H1 (cell line): ENCODE results near the gene MAPK8. TPM values are rescaled to one million over a fixed set of nuclear protein-coding genes. Genes with fewer than 3 reads are reported as not detected.

ENCODE experiments used
- CTCF ChIA-PET: fragments of 300-600 bp; sonication (Branson Sonifier 250); formaldehyde crosslinking; loops from one replicate; lab custom pipeline; 2021; ENCODE audit not compliant: partially characterized antibody; lab: Charles Lee
- POLR2A ChIA-PET: fragments of 300-600 bp; sonication (Branson Sonifier 250); formaldehyde crosslinking; loops from one replicate; lab custom pipeline; 2021; ENCODE audit warnings: inconsistent platforms; ENCODE audit not compliant: partially characterized antibody; lab: Charles Lee
- DNase-seq, 2 experiments: peaks; one replicate each; pipeline versions ENCODE4 v3.0.0 to v3.0.0-alpha.2; 2010 to 2022; ENCODE audit warnings: low spot score in 2 of 2, low read depth in 1 of 2, mixed read lengths in 1 of 2
- FAIRE-seq: peaks from 2 replicates; lab custom pipeline; 2011; peaks lifted over from hg19 to GRCh38; lab: Jason Lieb, UNC
- H2AFZ ChIP-seq: 2 replicates; pipeline ENCODE4 v1.8.1; 2012; ENCODE audit warnings: low read length, inconsistent platforms
- H2AK5ac ChIP-seq: 2 replicates; pipeline ENCODE4 v1.6.1; 2013; ENCODE audit warnings: low read depth, low read length
- H2BK120ac ChIP-seq: replicated peaks from 2 replicates; pipeline ENCODE3; 2013; ENCODE audit warnings: low read depth, low read length, inconsistent platforms
- H2BK12ac ChIP-seq: 2 replicates; pipeline ENCODE4 v1.6.1; 2013; ENCODE audit warnings: low read depth, low read length
- H2BK15ac ChIP-seq: 2 replicates; pipeline ENCODE4 v1.6.1; 2013; ENCODE audit warnings: low read length
- H2BK20ac ChIP-seq: 2 replicates; pipeline ENCODE4 v1.6.1; 2013; ENCODE audit warnings: low read length
- H2BK5ac ChIP-seq: 2 replicates; pipeline ENCODE4 v1.6.1; 2013; ENCODE audit warnings: low read depth, low read length
- H3K14ac ChIP-seq: 2 replicates; pipeline ENCODE4 v1.6.1; 2013; ENCODE audit warnings: inconsistent platforms; ENCODE audit not compliant: insufficient read length
- H3K18ac ChIP-seq: 2 replicates; pipeline ENCODE4 v1.6.1; 2013; ENCODE audit warnings: low read length; ENCODE audit errors: extremely low read depth
- H3K23ac ChIP-seq: 2 replicates; pipeline ENCODE4 v1.6.1; 2013; ENCODE audit warnings: inconsistent platforms; ENCODE audit not compliant: insufficient read length
- H3K23me2 ChIP-seq: 2 replicates; pipeline ENCODE4 v1.6.1; 2013; ENCODE audit warnings: low read depth, low read length
- H3K27ac ChIP-seq: 2 replicates; pipeline ENCODE4 v1.6.1; 2011; ENCODE audit warnings: low read depth, low read length, inconsistent platforms
- H3K27me3 ChIP-seq, 4 experiments: replicated peaks in 1 of 4; 1 replicate in 1 of 4; 2 replicates in 3 of 4; pipeline versions ENCODE4 v1.6.1 to v1.8.1; 2011 to 2013; ENCODE audit warnings: low read length in 3 of 4, mild to moderate bottlenecking in 3 of 4, inconsistent platforms in 2 of 4, mixed read lengths in 2 of 4, moderate library complexity in 1 of 4; ENCODE audit not compliant: control insufficient read depth in 3 of 4, insufficient read depth in 3 of 4; ENCODE audit errors: extremely low read depth in 1 of 4
- H3K36me3 ChIP-seq, 4 experiments: 2 replicates each; pipeline versions ENCODE4 v1.6.1 to v1.8.1; 2011 to 2013; ENCODE audit warnings: mild to moderate bottlenecking in 4 of 4, low read length in 3 of 4, moderate library complexity in 2 of 4, control low read depth in 1 of 4, inconsistent platforms in 1 of 4; ENCODE audit not compliant: insufficient read depth in 4 of 4, control insufficient read depth in 2 of 4
- H3K4ac ChIP-seq: replicated peaks from 2 replicates; pipeline ENCODE3; 2013; ENCODE audit warnings: low read length, low read depth, mixed read lengths, inconsistent platforms; ENCODE audit not compliant: insufficient read length
- H3K4me1 ChIP-seq, 4 experiments: replicated peaks in 1 of 4; 1 replicate in 1 of 4; 2 replicates in 3 of 4; pipeline versions ENCODE4 v1.6.1 to v1.8.1; 2011 to 2013; ENCODE audit warnings: low read length in 3 of 4, inconsistent platforms in 2 of 4, mixed read lengths in 1 of 4; ENCODE audit not compliant: insufficient read depth in 4 of 4, control insufficient read depth in 3 of 4
- H3K4me2 ChIP-seq, 2 experiments: 2 replicates each; pipeline versions ENCODE4 v1.6.1 to v1.8.1; 2011 to 2013; ENCODE audit warnings: low read depth in 2 of 2, low read length in 2 of 2, control low read depth in 1 of 2, inconsistent platforms in 1 of 2, mild to moderate bottlenecking in 1 of 2; ENCODE audit not compliant: insufficient read depth in 1 of 2
- H3K4me3 ChIP-seq, 4 experiments: fragments of 200-600, 300-600 bp in 1 of 4; sonication (generic), shearing (Covaris generic), sonication (Bioruptor Twin) in 1 of 4; 2 replicates each; pipeline versions ENCODE4 v1.5.1 to v1.8.1; 2011 to 2016; ENCODE audit warnings: low read length in 4 of 4, low read depth in 3 of 4, control low read depth in 2 of 4, inconsistent platforms in 2 of 4, mild to moderate bottlenecking in 2 of 4, mixed read lengths in 1 of 4, moderate library complexity in 1 of 4; ENCODE audit not compliant: insufficient read depth in 2 of 4; ENCODE audit errors: extremely low read depth in 1 of 4
- H3K56ac ChIP-seq: replicated peaks from 2 replicates; pipeline ENCODE3; 2013; ENCODE audit warnings: low read depth, mild to moderate bottlenecking, mixed read lengths, low read length, inconsistent platforms; ENCODE audit not compliant: insufficient read length
- H3K79me1 ChIP-seq: 2 replicates; pipeline ENCODE4 v1.6.1; 2013; ENCODE audit warnings: low read depth, low read length, control low read depth
- H3K79me2 ChIP-seq, 2 experiments: 2 replicates each; pipeline versions ENCODE4 v1.6.1 to v1.8.1; 2012 to 2013; ENCODE audit warnings: low read length in 2 of 2, mild to moderate bottlenecking in 2 of 2, inconsistent platforms in 1 of 2; ENCODE audit not compliant: insufficient read depth in 2 of 2, control insufficient read depth in 1 of 2
- H3K9ac ChIP-seq, 4 experiments: replicated peaks in 1 of 4; 1 replicate in 1 of 4; 2 replicates in 3 of 4; pipeline versions ENCODE4 v1.6.1 to v1.8.1; 2011 to 2013; ENCODE audit warnings: low read depth in 3 of 4, low read length in 3 of 4, control low read depth in 2 of 4, mild to moderate bottlenecking in 2 of 4, moderate library complexity in 2 of 4, inconsistent platforms in 1 of 4; ENCODE audit errors: extremely low read depth in 1 of 4
- H3K9me3 ChIP-seq, 2 experiments: 2 replicates each; pipeline versions ENCODE4 v1.6.1 to v1.8.1; 2012 to 2013; ENCODE audit warnings: mild to moderate bottlenecking in 2 of 2, moderate library complexity in 2 of 2, control low read depth in 1 of 2, inconsistent platforms in 1 of 2, low read depth in 1 of 2, low read length in 1 of 2, mixed read lengths in 1 of 2; ENCODE audit not compliant: insufficient read depth in 2 of 2
- H4K20me1 ChIP-seq, 2 experiments: replicated peaks in 1 of 2; 2 replicates each; pipeline versions ENCODE3 to v1.8.1; 2011 to 2013; ENCODE audit warnings: inconsistent platforms in 2 of 2, low read length in 2 of 2, mild to moderate bottlenecking in 1 of 2; ENCODE audit not compliant: insufficient read depth in 2 of 2, control insufficient read depth in 1 of 2
- H4K5ac ChIP-seq: 2 replicates; pipeline ENCODE4 v1.6.1; 2013; ENCODE audit warnings: low read length, low read depth, mixed read lengths, inconsistent platforms; ENCODE audit not compliant: insufficient read length
- H4K8ac ChIP-seq: 2 replicates; pipeline ENCODE4 v1.8.0; 2013; ENCODE audit warnings: mild to moderate bottlenecking, moderate library complexity, low read length, inconsistent platforms; ENCODE audit not compliant: insufficient read depth; ENCODE audit errors: extremely low read depth
- H4K91ac ChIP-seq: replicated peaks from 2 replicates; pipeline ENCODE3; 2013; ENCODE audit warnings: low read length, mixed read lengths, inconsistent platforms; ENCODE audit not compliant: insufficient read length
- MAFK ChIP-seq: IDR thresholded peaks from 2 replicates; pipeline ENCODE4 v1.6.1; 2012; ENCODE audit warnings: low read depth, mild to moderate bottlenecking, improper control_type of control experiment, low read length
- USF2 ChIP-seq: IDR thresholded peaks from 2 replicates; pipeline ENCODE4 v1.6.1; 2011; ENCODE audit warnings: low read length, improper control_type of control experiment
- WGBS, 2 experiments: shearing (Covaris generic) in 1 of 2; methylation state at CpG; one replicate each; pipeline versions ENCODE4 v1.1.6 to v1.1.7; 2013 to 2015; ENCODE audit warnings: low lambda C conversion rate in 2 of 2, mixed read lengths in 2 of 2, inconsistent platforms in 1 of 2, low coverage in 1 of 2, missing lambda C conversion rate in 1 of 2; ENCODE audit not compliant: insufficient replicate concordance in 2 of 2, insufficient coverage in 1 of 2, insufficient read length in 1 of 2; ENCODE audit errors: extremely low coverage in 1 of 2, missing lambda C conversion rate in 1 of 2; 5-methylcytosine and 5-hydroxymethylcytosine counted together
- polyA plus RNA-seq, 7 experiments: library from polyadenylated mRNA; depleted of rRNA in 3 of 7; stranded (reverse) in 5 of 7; unstranded in 2 of 7; fragments of >200 nt in 5 of 7; fragments of 200-250 nt in 2 of 7; gene quantifications; 1 replicate in 5 of 7; 2 replicates in 1 of 7; 4 replicates in 1 of 7; pipeline versions ENCODE4 v1.2.1 to v1.2.3, GENCODE V29; 2011 to 2013; ENCODE audit warnings: missing spikeins in 2 of 7, mixed read lengths in 2 of 7
- total RNA-seq: library from RNA; stranded (reverse); fragmentation: NEBNext Ultra II Directional; extraction: Animal tissue kit (Norgen Biotek cat#: 25700); gene quantifications from 2 replicates; pipeline ENCODE4 v1.2.1, GENCODE V29; 2021

MAPK8 gene
- total and polyA plus RNA-seq, 2 of the 8 experiments (the other 6 are each of a cell fraction or from before 2014, with no cell fraction given), result 23.3 to 71.3 TPM

- no peak overlapping the region for H2BK15ac ChIP-seq
- H3K79me1 ChIP-seq, result peaks cover 10% of the 10 kb centered on the region; the same call in 1 of the 2 replicates
- POLR2A ChIA-PET, result no interaction called here
- no peak overlapping the region for H4K8ac ChIP-seq
- no peak overlapping the region for H2AK5ac ChIP-seq
- H3K4me2 ChIP-seq, result no peak overlapping the region
- H3K27ac ChIP-seq, result no peak overlapping the region
- H2AFZ ChIP-seq, result no peak overlapping the region
- H2BK120ac ChIP-seq, result no peak overlapping the region
- no peak overlapping the region for H4K5ac ChIP-seq
- no peak overlapping the region for H3K18ac ChIP-seq
- no peaks in the 10 kb centered on the region for H3K23me2 ChIP-seq
- H3K9ac ChIP-seq, result no peak overlapping the region
- no peak overlapping the region for H2BK5ac ChIP-seq
- H2BK12ac ChIP-seq, result no peak overlapping the region
- no peak overlapping the region for H3K56ac ChIP-seq
- H3K27me3 ChIP-seq, result no peaks in the 10 kb centered on the region
- peaks cover 9 to 99% of the 10 kb centered on the region in 2 experiments; a peak in 3 of 4 replicates for H3K79me2 ChIP-seq
- no peak overlapping the region for H2BK20ac ChIP-seq
- H3K9me3 ChIP-seq, result no peaks in the 10 kb centered on the region
- peaks cover 0 to 12% of the 10 kb centered on the region in 2 experiments for H4K20me1 ChIP-seq
- CTCF ChIA-PET, result interaction anchor here (1.1 to 1.6 kb wide), 3 partner anchors 9 to 311 kb away, joined by 3 to 4 read pairs (median 3); no protein-coding TSS in a partner anchor
- no peak overlapping the region for H3K4me3 ChIP-seq
- no peaks in the 10 kb centered on the region for H3K36me3 ChIP-seq
- no peak overlapping the region for H3K14ac ChIP-seq
- peaks cover 0 to 4% (median 1%) of the 10 kb centered on the region in 4 experiments; a peak in 2 of 7 replicates for H3K4me1 ChIP-seq
- FAIRE-seq (no peak), DNase-seq (no peak)
- TF ChIP-seq MAFK (no peak), USF2 (no peak)
- no peak overlapping the region for H3K4ac ChIP-seq
- H4K91ac ChIP-seq, result no peak overlapping the region
- WGBS, 2 experiments, result 83% methylated on average over 2 of the region's 2 CpGs; no CpG with 5 or more reads in 1 of the 2 experiments
- H3K23ac ChIP-seq, result no peak overlapping the region
Measured at GRCh38 chr10:48314107-48314506, 7.6 kb downstream of the MAPK8 start.
